Activated CD4-positive, alpha-beta T cell treated with anti-CD3 and anti-CD28 coated beads, Interleukin-2, amount 10 ng/mL, durations not matched to agents 7 days and 5 days (primary cell): ENCODE data around the gene GAR1. TPM values are rescaled to one million over a fixed set of nuclear protein-coding genes. Genes with fewer than 3 reads are reported as not detected.
"Not testable (repeated sequence)": the region's sequence is repeated elsewhere in the genome, so short reads cannot be mapped to it uniquely, and the experiment has no call there.

Experiments
- CTCF ChIA-PET: fragments of 350-600 bp; sonication (Branson Sonifier 250); formaldehyde crosslinking; loops from one replicate; lab custom pipeline; 2021; ENCODE audit warnings: antibody characterized with exemption; lab: Charles Lee
- POLR2A ChIA-PET: fragments of 350-600 bp; sonication (Branson Sonifier 250); formaldehyde crosslinking; loops from one replicate; lab custom pipeline; 2021; ENCODE audit warnings: antibody characterized with exemption; lab: Charles Lee
- DNase-seq: peaks from one replicate; pipeline ENCODE4 v3.0.0-alpha.2; 2020
- H3K27ac Mint-ChIP-seq: one replicate; pipeline ENCODE4 v1.8.0; 2021; ENCODE audit warnings: mild to moderate bottlenecking, moderate library complexity, mixed read lengths
- H3K27me3 Mint-ChIP-seq: one replicate; pipeline ENCODE4 v1.8.0; 2021; ENCODE audit warnings: mixed read lengths
- H3K36me3 Mint-ChIP-seq: one replicate; pipeline ENCODE4 v1.8.0; 2021; ENCODE audit warnings: low read depth, mixed read lengths
- H3K4me1 Mint-ChIP-seq: one replicate; pipeline ENCODE4 v1.8.0; 2021; ENCODE audit warnings: mixed read lengths
- H3K4me3 Mint-ChIP-seq: one replicate; pipeline ENCODE4 v1.8.0; 2021; ENCODE audit warnings: mild to moderate bottlenecking, moderate library complexity, mixed read lengths
- H3K9me3 Mint-ChIP-seq: one replicate; pipeline ENCODE4 v1.8.0; 2021; ENCODE audit warnings: mixed read lengths
- total RNA-seq, 2 experiments: library from RNA; stranded (reverse); gene quantifications; one replicate each; pipeline ENCODE4 v1.2.3, GENCODE V29; 2021

Gene GAR1
- total RNA-seq, 2 experiments from 2014 or later = 23.6 to 24.3 TPM

GRCh38 chr4:109850601-109851000, 35.0 kb downstream of the GAR1 start:
- no peak overlapping the region for H3K4me3 Mint-ChIP-seq
- no peak overlapping the region for H3K27ac Mint-ChIP-seq
- DNase-seq = no peak
- ChIA-PET POLR2A (no interaction called here), CTCF (no interaction called here)
- no peaks in the 10 kb centered on the region for H3K9me3 Mint-ChIP-seq
- no peaks in the 10 kb centered on the region for H3K27me3 Mint-ChIP-seq
- H3K4me1 Mint-ChIP-seq = no peaks in the 10 kb centered on the region
- peaks cover 4% of the 10 kb centered on the region for H3K36me3 Mint-ChIP-seq

- H3K4me3 Mint-ChIP-seq, H3K36me3 Mint-ChIP-seq, POLR2A ChIA-PET, CTCF ChIA-PET, DNase-seq, H3K27me3 Mint-ChIP-seq, H3K4me1 Mint-ChIP-seq, H3K27ac Mint-ChIP-seq: not testable (repeated sequence)
- H3K9me3 Mint-ChIP-seq = peaks cover 18% of the 10 kb centered on the region
These were observed 44.1 kb downstream of the GAR1 start for GRCh38 chr4:109859426-109860300.

- no peak overlapping the region for H3K4me3 Mint-ChIP-seq
- H3K27ac Mint-ChIP-seq = no peak overlapping the region
- POLR2A ChIA-PET = no interaction called here
- H3K27me3 Mint-ChIP-seq = no peaks in the 10 kb centered on the region
- peaks cover 3% of the 10 kb centered on the region for H3K36me3 Mint-ChIP-seq
- CTCF ChIA-PET = interaction anchor here (0.7 kb wide), 1 partner anchor 479 kb away, joined by 3 read pairs; no protein-coding TSS in a partner anchor
- H3K9me3 Mint-ChIP-seq = peaks cover 14% of the 10 kb centered on the region
- H3K4me1 Mint-ChIP-seq = no peaks in the 10 kb centered on the region
- DNase-seq = no peak
These were observed 45.7 kb downstream of the GAR1 start for GRCh38 chr4:109861271-109861670.

GRCh38 chr4:109861916-109862511, 46.5 kb downstream of the GAR1 start:
- peaks cover 14% of the 10 kb centered on the region for H3K9me3 Mint-ChIP-seq
- H3K4me3 Mint-ChIP-seq = no peak overlapping the region
- no peak for DNase-seq
- peaks cover 3% of the 10 kb centered on the region for H3K36me3 Mint-ChIP-seq
- ChIA-PET POLR2A (no interaction called here), CTCF (no interaction called here)
- H3K27ac Mint-ChIP-seq = no peak overlapping the region
- no peaks in the 10 kb centered on the region for H3K4me1 Mint-ChIP-seq
- H3K27me3 Mint-ChIP-seq = no peaks in the 10 kb centered on the region

- Mint-ChIP-seq H3K36me3 (peaks cover 3% of the 10 kb centered on the region), H3K4me1 (no peaks in the 10 kb centered on the region), H3K4me3 (no peak overlapping the region), H3K9me3 (peaks cover 10% of the 10 kb centered on the region), H3K27ac (no peak overlapping the region), H3K27me3 (no peaks in the 10 kb centered on the region)
- POLR2A ChIA-PET = no interaction called here
- DNase-seq = no peak
- CTCF ChIA-PET = no interaction called here
These were observed 48.6 kb downstream of the GAR1 start for GRCh38 chr4:109864134-109864533.

- no peak overlapping the region for H3K4me3 Mint-ChIP-seq
- no peaks in the 10 kb centered on the region for H3K36me3 Mint-ChIP-seq
- H3K27ac Mint-ChIP-seq = no peak overlapping the region
- ChIA-PET POLR2A (no interaction called here), CTCF (no interaction called here)
- H3K4me1 Mint-ChIP-seq = no peaks in the 10 kb centered on the region
- no peaks in the 10 kb centered on the region for H3K27me3 Mint-ChIP-seq
- no peak for DNase-seq
- no peaks in the 10 kb centered on the region for H3K9me3 Mint-ChIP-seq
These were observed 54.5 kb downstream of the GAR1 start for GRCh38 chr4:109870061-109870460.

GRCh38 chr4:109872065-109872464, 56.5 kb downstream of the GAR1 start:
- Mint-ChIP-seq H3K36me3 (no peaks in the 10 kb centered on the region), H3K27ac (no peak overlapping the region), H3K4me3 (no peak overlapping the region), H3K4me1 (no peaks in the 10 kb centered on the region), H3K27me3 (no peaks in the 10 kb centered on the region), H3K9me3 (no peaks in the 10 kb centered on the region)
- ChIA-PET POLR2A (no interaction called here), CTCF (interaction anchor here (1.4 kb wide), 1 partner anchor 9 kb away, joined by 5 read pairs; no protein-coding TSS in a partner anchor)
- DNase-seq = no peak

GRCh38 chr4:109872950-109873656, 57.5 kb downstream of the GAR1 start:
- no peaks in the 10 kb centered on the region for H3K36me3 Mint-ChIP-seq
- ChIA-PET CTCF (interaction anchor here (1.4 kb wide), 1 partner anchor 8 kb away, joined by 5 read pairs; no protein-coding TSS in a partner anchor), POLR2A (no interaction called here)
- no peaks in the 10 kb centered on the region for H3K9me3 Mint-ChIP-seq
- H3K27me3 Mint-ChIP-seq = no peaks in the 10 kb centered on the region
- H3K4me3 Mint-ChIP-seq = no peak overlapping the region
- H3K4me1 Mint-ChIP-seq = no peaks in the 10 kb centered on the region
- H3K27ac Mint-ChIP-seq = no peak overlapping the region
- no peak for DNase-seq

- Mint-ChIP-seq H3K27ac (no peak overlapping the region), H3K27me3 (no peaks in the 10 kb centered on the region), H3K4me1 (no peaks in the 10 kb centered on the region), H3K4me3 (no peak overlapping the region), H3K36me3 (no peaks in the 10 kb centered on the region), H3K9me3 (no peaks in the 10 kb centered on the region)
- ChIA-PET POLR2A (no interaction called here), CTCF (interaction anchor here (0.5 to 0.6 kb wide), 2 partner anchors 178 to 637 kb away, joined by 3 to 5 read pairs; no protein-coding TSS in a partner anchor)
- DNase-seq = no peak
These were observed 58.4 kb downstream of the GAR1 start for GRCh38 chr4:109873791-109874514.

Other genes with a start within 250 kb of the GAR1 start
- 10 to 100 TPM; 25.7 to 31.5 TPM for gene CASP6, start 112.3 kb upstream of the GAR1 start, total RNA-seq
- gene PLA2G12A, start 85.7 kb upstream of the GAR1 start, total RNA-seq = 10 to 100 TPM; 18.7 TPM
- gene CFI, start 13.8 kb upstream of the GAR1 start, total RNA-seq = not detected
- under 1 TPM in 1 of 2 experiments, not detected in 1; 0.22 TPM for gene RRH, start 12.2 kb downstream of the GAR1 start, total RNA-seq
- gene LRIT3, start 32.3 kb downstream of the GAR1 start, total RNA-seq = under 1 TPM; 0.15 to 0.20 TPM
- not detected for gene EGF, start 97.1 kb downstream of the GAR1 start, total RNA-seq